Natural killer cell treated with Interleukin-12 subunit alpha and Interleukin-12 subunit beta and Interleukin-15 and Interleukin-18, amount 100 ng/mL, for 72 hours (primary cell): ENCODE results near the gene ATP5IF1. TPM values are rescaled to one million over a fixed set of nuclear protein-coding genes. Genes with fewer than 3 reads are reported as not detected.

Experiments used
- ATAC-seq, 2 donors: fragments of 150-1000 bp; cut with Tn5 transposase in 1 of 2; sonication (Bioruptor Pico), chemical (Tn5 transposase) in 1 of 2; 2 replicates each; pipeline ENCODE4 v1.10.0; 2021
- DNase-seq: peaks from one replicate; pipeline ENCODE4 v3.0.0; 2022; ENCODE audit warnings: low spot score
- H3K27ac Mint-ChIP-seq, 2 donors: 1 replicate in 1 of 2; 2 replicates in 1 of 2; pipeline ENCODE4 v1.8.0; 2022; ENCODE audit warnings: mixed read lengths in 2 of 2, mild to moderate bottlenecking in 1 of 2, moderate library complexity in 1 of 2
- H3K27me3 Mint-ChIP-seq, 2 donors: 1 replicate in 1 of 2; 2 replicates in 1 of 2; pipeline ENCODE4 v1.8.0; 2022; ENCODE audit warnings: mixed read lengths in 2 of 2
- H3K36me3 Mint-ChIP-seq: one replicate; pipeline ENCODE4 v1.8.0; 2022; ENCODE audit warnings: mixed read lengths
- H3K4me1 Mint-ChIP-seq, 2 donors: 1 replicate in 1 of 2; 2 replicates in 1 of 2; pipeline ENCODE4 v1.8.0; 2022; ENCODE audit warnings: low read depth in 2 of 2, mixed read lengths in 2 of 2, mild to moderate bottlenecking in 1 of 2
- H3K4me3 Mint-ChIP-seq: one replicate; pipeline ENCODE4 v1.8.0; 2022; ENCODE audit warnings: mixed read lengths
- H3K9me3 Mint-ChIP-seq: 2 replicates; pipeline ENCODE4 v1.8.0; 2022; ENCODE audit warnings: mixed read lengths
- total RNA-seq, 2 donors: library from RNA; stranded (reverse); gene quantifications; one replicate each; pipeline ENCODE4 v1.2.3, GENCODE V29; 2022

Gene ATP5IF1
- total RNA-seq, 2 donors from 2014 or later, result 112 to 125 TPM

DNA sequence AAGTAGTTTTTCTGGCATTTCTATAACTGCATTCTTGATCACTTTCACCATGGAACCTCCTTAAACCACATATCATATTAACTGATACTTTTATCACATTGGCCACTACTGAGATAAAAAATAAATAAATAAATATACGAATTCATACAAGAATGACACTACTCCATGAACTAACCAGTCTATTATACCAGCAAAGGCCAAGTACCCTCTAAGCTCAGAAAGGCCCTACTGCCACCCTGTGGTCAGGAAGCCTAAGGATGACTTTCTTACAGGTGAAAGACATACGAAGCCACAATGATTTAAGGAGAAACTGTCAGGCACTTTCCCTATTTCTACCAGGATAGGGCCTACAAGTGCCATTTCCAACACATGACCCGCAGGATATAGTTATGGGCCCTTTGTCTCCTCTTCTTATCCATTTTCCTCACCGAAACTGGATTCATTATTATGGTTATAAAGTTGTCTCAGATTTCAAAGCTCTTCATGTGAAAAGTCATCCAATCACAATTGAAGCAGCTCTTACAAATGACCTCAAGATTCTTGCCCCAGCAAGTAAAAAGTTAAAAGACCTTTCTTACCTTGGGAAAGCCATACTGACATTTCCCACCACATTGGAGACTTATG is 27.0 kb upstream of the ATP5IF1 start:
- Mint-ChIP-seq H3K4me3 (no peak overlapping the region), H3K27me3 (no peaks in the 10 kb centered on the region), H3K4me1 (peaks cover 14 to 16% of the 10 kb centered on the region in 2 donors), H3K9me3 (no peaks in the 10 kb centered on the region), H3K36me3 (peaks cover 14% of the 10 kb centered on the region), H3K27ac (peak overlapping the region; percentile 46 to 91)
- DNase-seq (peak; percentile 73), ATAC-seq (peak; percentile 79 to 87)

DNA sequence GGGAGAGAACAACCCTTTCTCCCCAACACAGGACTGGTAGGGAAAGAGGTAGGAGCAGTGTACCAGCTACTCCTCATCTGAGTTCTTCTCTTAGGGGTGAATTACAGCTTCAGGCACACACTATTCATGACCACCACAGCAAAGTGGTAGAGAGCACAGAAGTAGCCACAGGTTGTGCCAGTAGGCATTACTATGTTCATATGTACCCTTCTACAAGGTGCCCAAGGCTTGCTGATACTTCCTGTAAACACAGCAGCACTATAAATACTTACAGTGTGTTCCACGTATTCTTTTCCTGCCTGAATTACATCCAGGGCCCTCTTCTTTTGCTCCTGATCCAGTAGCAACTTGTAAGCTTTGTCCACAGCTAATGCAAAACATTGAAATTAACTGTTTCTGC is 26.2 kb upstream of the ATP5IF1 start:
- Mint-ChIP-seq H3K36me3 (peaks cover 13% of the 10 kb centered on the region), H3K27me3 (no peaks in the 10 kb centered on the region), H3K4me1 (peaks cover 14 to 15% of the 10 kb centered on the region in 2 donors), H3K4me3 (no peak overlapping the region), H3K27ac (peak overlapping the region; percentile 46 to 91), H3K9me3 (no peaks in the 10 kb centered on the region)
- no peak for DNase-seq
- ATAC-seq, result no peak

DNA sequence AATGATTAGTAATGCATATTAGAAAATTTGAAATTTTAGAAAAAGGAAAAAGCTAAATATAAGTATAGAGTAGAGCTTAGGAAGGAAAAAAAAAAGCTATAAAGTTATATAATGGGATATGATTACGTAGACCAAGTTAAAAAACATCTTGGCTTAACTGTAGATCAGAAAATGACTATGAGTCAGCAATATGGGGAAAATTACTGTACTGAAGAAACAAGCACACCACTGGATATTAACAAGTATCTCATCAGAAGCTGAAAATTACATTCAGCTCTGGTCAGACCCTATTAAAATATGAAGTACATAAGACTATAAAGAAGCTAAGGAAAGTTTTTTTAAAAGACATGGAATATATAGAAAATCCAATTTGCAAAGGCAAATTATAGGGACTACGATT is 22.6 kb upstream of the ATP5IF1 start:
- no peaks in the 10 kb centered on the region for H3K9me3 Mint-ChIP-seq
- peaks cover 12 to 14% of the 10 kb centered on the region in 2 donors for H3K4me1 Mint-ChIP-seq
- ATAC-seq (no peak), DNase-seq (no peak)
- no peaks in the 10 kb centered on the region for H3K27me3 Mint-ChIP-seq
- no peak overlapping the region for H3K27ac Mint-ChIP-seq
- peaks cover 9% of the 10 kb centered on the region for H3K36me3 Mint-ChIP-seq
- no peak overlapping the region for H3K4me3 Mint-ChIP-seq

DNA sequence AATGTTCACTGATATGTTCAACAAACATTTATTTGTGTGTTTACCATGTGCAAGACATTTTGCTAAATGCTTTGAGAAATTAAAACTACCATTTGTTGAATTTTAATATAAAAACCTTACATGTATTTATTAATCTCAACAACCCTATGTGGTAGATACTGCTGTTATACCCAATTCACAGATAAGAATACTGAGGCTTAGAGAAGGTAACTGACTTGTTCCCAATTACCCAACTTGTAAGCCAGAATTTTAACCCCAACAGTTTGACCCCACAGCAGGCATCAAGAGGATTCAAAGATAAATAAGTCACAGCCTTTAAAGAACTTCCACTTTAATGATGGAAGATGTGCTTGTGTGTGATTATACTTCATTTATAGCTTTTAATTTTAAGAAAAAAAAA is 6.8 kb upstream of the ATP5IF1 start:
- H3K4me3 Mint-ChIP-seq, result no peak overlapping the region
- no peak overlapping the region for H3K27ac Mint-ChIP-seq
- peaks cover 24% of the 10 kb centered on the region for H3K36me3 Mint-ChIP-seq
- no peaks in the 10 kb centered on the region for H3K27me3 Mint-ChIP-seq
- peaks cover 11 to 17% of the 10 kb centered on the region in 2 donors for H3K4me1 Mint-ChIP-seq
- no peaks in the 10 kb centered on the region for H3K9me3 Mint-ChIP-seq
- DNase-seq (no peak), ATAC-seq (no peak)

DNA sequence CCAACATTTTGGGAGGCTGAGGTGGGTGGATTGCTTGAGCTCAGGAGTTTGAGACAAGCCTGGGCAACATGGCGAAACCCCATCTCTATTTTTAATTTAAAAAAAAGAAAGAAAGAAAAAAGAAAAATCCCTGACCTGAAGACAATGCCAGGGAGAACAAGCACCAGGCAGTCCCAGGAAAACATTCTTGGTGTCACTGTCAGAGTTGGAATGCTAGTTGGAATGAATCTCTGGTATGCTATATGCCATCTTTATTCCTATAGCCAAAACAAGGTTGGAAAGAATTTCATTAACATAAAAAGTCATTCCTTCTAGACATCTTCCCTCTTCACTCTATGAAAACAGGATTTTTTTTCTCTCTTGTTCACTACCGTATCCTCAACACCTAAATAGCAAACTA is 5.9 kb upstream of the ATP5IF1 start:
- no peaks in the 10 kb centered on the region for H3K27me3 Mint-ChIP-seq
- no peak overlapping the region for H3K27ac Mint-ChIP-seq
- ATAC-seq (no peak), DNase-seq (no peak)
- H3K4me3 Mint-ChIP-seq, result peak overlapping the region; percentile 38
- H3K4me1 Mint-ChIP-seq, result peaks cover 11 to 17% of the 10 kb centered on the region in 2 donors
- H3K9me3 Mint-ChIP-seq, result no peaks in the 10 kb centered on the region
- peaks cover 21% of the 10 kb centered on the region for H3K36me3 Mint-ChIP-seq

DNA sequence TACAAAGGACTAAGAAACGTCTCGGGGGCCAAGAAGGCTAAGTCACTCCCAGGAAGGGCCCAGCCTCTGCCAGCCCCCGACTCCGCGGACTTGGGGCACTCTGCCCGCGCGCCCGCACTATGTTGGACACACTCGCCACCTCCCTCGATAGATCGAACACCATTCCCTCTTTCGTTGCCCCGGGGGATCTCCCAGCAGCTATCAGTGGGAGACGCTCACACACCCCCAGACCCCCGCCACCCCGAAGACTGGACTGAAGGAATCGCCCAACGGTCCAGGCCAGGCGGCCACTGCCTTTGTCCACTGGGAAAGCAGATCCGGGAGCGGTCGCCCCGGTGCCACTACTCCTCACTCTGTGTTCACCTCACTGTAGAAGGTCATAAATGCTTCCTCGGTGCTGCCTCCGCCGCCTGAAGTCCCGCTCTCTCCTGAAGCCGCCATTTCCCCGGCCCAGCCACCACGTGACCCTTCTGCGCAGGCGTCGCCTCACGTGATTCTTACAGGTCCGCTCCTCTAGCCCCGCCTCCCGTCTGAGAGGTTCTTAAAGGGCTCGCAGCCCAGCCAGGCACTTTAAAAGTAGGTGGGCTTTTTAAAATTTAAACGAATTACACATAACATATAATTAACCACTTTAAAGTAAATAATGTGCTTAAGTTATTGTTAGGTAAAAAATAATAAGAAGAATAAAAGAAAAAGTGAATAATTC is 3.2 kb upstream of the ATP5IF1 start, which contains the start of gene DNAJC8:
Gene DNAJC8 (minus strand): TSS at position 472 of the 706 bp plus-strand sequence. CDS start 31 bp downstream, at position 441.
- H3K27me3 Mint-ChIP-seq, result no peaks in the 10 kb centered on the region
- peak within 1 kb of the TSS; percentile 99 for H3K4me3 Mint-ChIP-seq
- H3K36me3 Mint-ChIP-seq, result peaks cover 11% of the 10 kb centered on the region
- peak within 1 kb of the TSS; percentile 94 to 98 for H3K27ac Mint-ChIP-seq
- peaks cover 11 to 17% of the 10 kb centered on the region in 2 donors for H3K4me1 Mint-ChIP-seq
- H3K9me3 Mint-ChIP-seq, result no peaks in the 10 kb centered on the region
- DNase-seq (peak; percentile 98), ATAC-seq (peak; percentile 81 to 85)

DNA sequence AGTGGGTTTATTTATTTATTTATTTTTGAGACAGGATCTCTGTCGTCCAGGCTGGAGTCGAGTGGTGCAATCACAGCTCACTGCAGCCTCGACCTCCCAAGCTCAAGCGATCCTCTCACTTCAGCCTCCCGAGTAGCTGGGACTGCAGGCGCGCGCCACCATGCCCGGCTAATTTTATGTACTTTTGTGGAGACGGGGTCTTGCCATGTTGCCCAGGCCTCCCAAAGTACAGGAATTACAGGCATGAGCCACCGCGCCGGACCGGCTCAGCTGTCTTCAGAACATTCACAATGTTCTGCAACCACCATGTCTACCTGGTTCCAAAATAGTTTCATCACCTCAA is 2.7 kb upstream of the ATP5IF1 start:
- Mint-ChIP-seq H3K4me1 (peaks cover 11 to 17% of the 10 kb centered on the region in 2 donors), H3K27me3 (no peaks in the 10 kb centered on the region), H3K4me3 (peak overlapping the region; percentile 45), H3K27ac (peak overlapping the region; percentile 94 to 98), H3K9me3 (no peaks in the 10 kb centered on the region), H3K36me3 (peaks cover 10% of the 10 kb centered on the region)
- ATAC-seq (no peak), DNase-seq (no peak)

DNA sequence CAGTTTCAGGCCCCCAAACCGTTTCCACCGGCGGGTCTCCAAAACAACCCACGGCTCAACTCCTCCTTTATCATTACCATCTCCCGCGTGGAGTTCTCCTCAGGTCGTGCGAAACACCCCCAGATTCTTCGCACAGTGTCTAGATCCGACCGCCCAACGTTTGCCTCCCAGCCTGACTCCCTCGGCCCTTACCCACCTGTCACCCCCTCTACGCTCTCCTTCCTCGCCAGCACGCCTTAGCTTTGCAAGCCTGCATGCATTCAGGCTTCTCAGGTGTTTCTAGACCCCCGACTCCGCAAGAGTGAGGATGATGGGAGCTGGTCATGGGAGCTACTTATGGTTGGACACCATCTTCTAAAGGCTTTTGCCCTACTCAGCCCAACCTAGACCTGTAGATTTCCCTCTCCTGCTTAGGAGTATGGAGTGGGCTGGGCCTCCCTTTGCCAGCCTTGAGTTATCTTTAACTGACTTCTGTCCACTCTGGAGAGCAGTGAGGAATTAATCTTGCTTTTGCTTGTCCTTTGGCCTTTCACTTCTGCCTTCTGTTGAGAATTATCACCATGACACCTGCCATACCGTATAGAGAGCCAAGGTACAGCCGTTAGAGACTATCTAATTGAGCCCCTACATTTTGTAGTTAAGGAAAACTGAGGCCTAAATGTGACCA is 865 bp downstream of the ATP5IF1 start:
- Mint-ChIP-seq H3K36me3 (peaks cover 6% of the 10 kb centered on the region), H3K27me3 (no peaks in the 10 kb centered on the region), H3K4me3 (no peak overlapping the region), H3K9me3 (no peaks in the 10 kb centered on the region), H3K4me1 (peaks cover 8 to 11% of the 10 kb centered on the region in 2 donors), H3K27ac (no peak overlapping the region)
- ATAC-seq (no peak), DNase-seq (no peak)

DNA sequence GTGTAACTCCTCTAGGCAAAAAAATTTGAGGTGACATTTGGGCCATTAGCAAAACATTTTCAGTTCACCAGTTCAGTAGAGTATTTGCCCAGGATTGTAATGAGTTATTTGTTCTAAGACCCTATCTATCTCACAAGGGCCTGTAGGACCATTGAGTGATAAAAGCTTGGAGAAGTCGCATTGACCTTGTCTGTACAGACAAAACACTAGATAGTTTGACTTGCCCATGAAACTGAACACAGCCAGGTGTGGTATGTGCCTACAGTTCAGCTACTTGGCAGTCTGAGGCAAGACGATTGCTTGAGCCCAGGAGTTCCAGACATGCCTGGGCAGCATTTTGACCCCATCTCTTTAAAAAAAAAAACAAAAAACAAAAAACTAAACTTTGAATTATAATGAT is 3.1 kb downstream of the ATP5IF1 start:
- DNase-seq (no peak), ATAC-seq (no peak)
- peaks cover 6 to 8% of the 10 kb centered on the region in 2 donors for H3K4me1 Mint-ChIP-seq
- H3K27me3 Mint-ChIP-seq, result no peaks in the 10 kb centered on the region
- H3K27ac Mint-ChIP-seq, result no peak overlapping the region
- no peaks in the 10 kb centered on the region for H3K36me3 Mint-ChIP-seq
- no peak overlapping the region for H3K4me3 Mint-ChIP-seq
- no peaks in the 10 kb centered on the region for H3K9me3 Mint-ChIP-seq

DNA sequence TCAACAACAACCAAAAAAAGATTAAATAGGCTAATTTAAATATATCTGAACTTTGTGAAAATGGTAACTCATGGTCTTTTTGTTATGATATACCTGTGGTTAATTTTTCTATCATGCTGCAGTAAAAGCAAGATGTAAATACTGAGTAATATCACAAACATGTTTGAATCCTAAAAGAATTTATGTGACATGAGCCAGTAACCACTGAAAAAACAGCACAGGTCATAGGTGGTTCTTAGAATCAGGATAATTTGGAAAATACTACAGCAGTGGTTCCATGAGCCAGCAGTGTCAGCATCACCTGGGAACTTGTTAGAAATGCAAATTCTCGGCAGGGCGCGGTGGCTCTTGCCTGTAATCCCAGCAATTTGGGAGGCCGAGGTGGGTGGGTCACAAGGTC is 4.1 kb downstream of the ATP5IF1 start:
- Mint-ChIP-seq H3K27ac (no peak overlapping the region), H3K9me3 (no peaks in the 10 kb centered on the region), H3K36me3 (no peaks in the 10 kb centered on the region), H3K27me3 (no peaks in the 10 kb centered on the region), H3K4me3 (no peak overlapping the region), H3K4me1 (peaks cover 13 to 16% of the 10 kb centered on the region in 2 donors)
- ATAC-seq (no peak), DNase-seq (no peak)

DNA sequence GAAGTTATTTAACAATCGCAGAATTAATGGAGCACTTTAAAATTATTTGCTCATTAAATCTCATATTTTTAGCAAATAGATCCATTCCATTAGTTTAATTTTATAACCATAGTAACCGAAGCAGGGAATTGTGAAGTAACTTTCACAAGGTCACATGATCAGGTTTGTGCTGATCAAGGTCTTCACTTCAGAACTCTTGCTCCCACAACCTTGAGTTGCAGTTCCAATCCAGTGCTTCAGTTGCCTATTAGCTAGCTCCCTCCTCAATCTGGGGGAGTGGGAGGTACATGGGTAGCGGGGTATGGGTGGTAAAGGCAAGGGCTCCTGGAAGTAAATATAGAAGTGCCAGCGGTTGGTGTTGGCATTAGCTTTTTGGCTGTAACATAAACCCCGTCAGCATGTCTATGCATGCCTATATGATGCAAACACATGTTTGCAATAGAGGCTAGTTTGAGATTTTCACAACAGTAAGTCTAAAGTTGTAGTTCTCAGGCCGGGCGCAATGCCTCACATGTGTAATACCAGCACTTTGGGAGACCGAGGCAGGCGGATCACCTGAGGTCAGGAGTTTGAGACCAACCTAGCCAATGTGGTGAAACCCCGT is 5.8 kb downstream of the ATP5IF1 start:
- H3K27me3 Mint-ChIP-seq, result no peaks in the 10 kb centered on the region
- DNase-seq, result no peak
- no peak overlapping the region for H3K4me3 Mint-ChIP-seq
- H3K9me3 Mint-ChIP-seq, result no peaks in the 10 kb centered on the region
- H3K36me3 Mint-ChIP-seq, result no peaks in the 10 kb centered on the region
- no peak for ATAC-seq
- peaks cover 21 to 23% of the 10 kb centered on the region in 2 donors for H3K4me1 Mint-ChIP-seq
- H3K27ac Mint-ChIP-seq, result no peak overlapping the region

DNA sequence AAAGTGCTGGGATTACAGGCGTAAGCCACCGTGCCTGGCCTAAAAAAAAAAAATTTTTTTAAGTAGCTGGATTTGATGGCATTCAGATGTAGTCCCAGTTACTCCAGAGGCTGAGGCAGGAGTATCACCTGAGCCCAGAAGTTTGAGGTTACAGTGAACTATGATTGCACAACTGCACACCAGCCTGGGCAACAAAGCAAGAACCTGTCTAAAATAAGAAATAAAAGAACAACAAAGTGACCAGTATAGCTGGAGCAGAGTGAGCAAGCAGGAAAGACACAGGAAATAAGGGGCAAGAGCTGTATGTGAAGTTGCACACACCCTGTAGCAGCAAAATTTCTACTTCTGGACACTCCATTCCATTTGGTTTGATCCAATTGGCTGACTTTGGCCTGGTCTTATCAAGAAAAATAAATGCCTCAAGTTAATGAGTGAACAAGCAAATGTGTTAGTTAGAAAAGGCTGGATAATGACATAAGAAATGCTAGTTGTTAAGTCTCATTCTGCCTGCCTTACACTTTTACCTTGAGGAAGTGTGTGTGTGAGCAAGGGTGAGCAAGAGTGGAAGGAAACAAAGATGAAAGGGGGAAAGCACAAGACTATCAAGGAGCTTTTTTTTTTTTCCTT is 7.9 kb downstream of the ATP5IF1 start:
- Mint-ChIP-seq H3K4me3 (peak overlapping the region; percentile 53), H3K27ac (peak overlapping the region; percentile 64 to 86), H3K9me3 (no peaks in the 10 kb centered on the region), H3K4me1 (peaks cover 37 to 40% of the 10 kb centered on the region in 2 donors), H3K36me3 (no peaks in the 10 kb centered on the region), H3K27me3 (no peaks in the 10 kb centered on the region)
- ATAC-seq (no peak), DNase-seq (no peak)

DNA sequence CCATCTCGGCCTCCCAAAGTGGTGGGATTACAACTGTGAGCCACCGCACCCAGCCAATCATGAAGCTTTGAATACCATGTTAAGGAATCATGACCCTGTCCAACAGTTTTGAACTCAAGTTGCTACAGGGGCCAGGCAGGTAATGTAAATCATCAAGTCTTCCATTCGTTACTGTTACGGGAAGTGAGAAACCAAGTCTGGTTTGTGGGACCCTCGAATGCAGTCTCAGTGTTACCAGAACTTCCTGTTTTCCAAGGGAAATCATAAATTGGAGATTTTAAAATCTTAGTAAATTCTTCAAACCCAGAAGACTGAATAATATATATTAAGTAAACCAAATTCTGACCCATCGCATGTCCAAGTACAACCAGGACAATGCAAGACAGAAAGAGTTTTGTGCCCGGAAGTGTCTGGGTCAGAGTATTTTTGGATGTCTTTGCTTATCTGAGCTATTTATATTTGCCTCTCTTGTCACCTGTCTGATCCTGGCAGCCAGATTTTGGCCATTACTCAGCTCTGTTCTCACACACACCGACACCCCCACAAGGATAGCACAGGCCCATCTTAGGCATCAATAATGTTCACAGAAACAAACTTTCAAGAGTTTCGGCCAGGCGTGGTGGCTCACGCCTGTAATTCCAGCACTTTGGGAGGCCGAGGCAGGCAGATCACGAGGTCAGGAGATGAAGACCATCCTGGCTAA is 8.8 kb downstream of the ATP5IF1 start:
- peak overlapping the region; percentile 62 for H3K4me3 Mint-ChIP-seq
- peak overlapping the region; percentile 64 to 86 for H3K27ac Mint-ChIP-seq
- peaks cover 45 to 49% of the 10 kb centered on the region in 2 donors for H3K4me1 Mint-ChIP-seq
- ATAC-seq, result no peak
- H3K36me3 Mint-ChIP-seq, result no peaks in the 10 kb centered on the region
- DNase-seq, result no peak
- no peaks in the 10 kb centered on the region for H3K9me3 Mint-ChIP-seq
- H3K27me3 Mint-ChIP-seq, result no peaks in the 10 kb centered on the region
